ENCODE results near the gene PADI3. TPM values are rescaled to one million over a fixed set of nuclear protein-coding genes. Genes with fewer than 3 reads are reported as not detected.

The PADI3 gene
- total RNA-seq, 1 experiment from 2014 or later: 2.5 TPM

DNA sequence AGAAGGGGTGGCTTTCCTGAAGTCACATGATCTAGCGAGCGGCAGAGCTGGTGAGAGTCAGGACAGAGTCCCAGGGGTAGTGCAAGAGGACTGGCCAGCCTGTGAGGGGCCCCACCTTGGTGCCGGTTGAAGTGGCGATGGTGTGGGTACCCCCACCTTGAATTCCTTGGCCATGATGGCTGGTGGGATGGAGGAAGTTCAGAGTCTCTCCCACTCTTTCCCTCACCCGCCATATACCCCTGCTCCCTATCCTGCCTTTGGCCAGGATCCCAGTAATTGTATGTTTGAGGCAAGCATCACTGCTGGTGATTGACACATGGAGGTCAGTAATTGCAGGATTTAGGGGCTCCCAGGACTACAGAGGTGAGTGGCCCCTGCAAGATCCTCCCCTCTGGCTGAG, 11.8 kb downstream of the PADI3 start:
- Histone ChIP-seq H2AK5ac (ENCODE audit: insufficient read length, low read length) (no peak overlapping the region), H3K23ac (ENCODE audit: insufficient read length, low read depth, low read length) (no peak overlapping the region), H3K56ac (ENCODE audit: insufficient read length, low read depth, low read length) (no peak overlapping the region), H2BK20ac (ENCODE audit: low read depth, low read length, poor library complexity, severe bottlenecking) (no peak overlapping the region), H2BK120ac (ENCODE audit: low read depth, low read length, poor library complexity, severe bottlenecking) (no peak overlapping the region), H3K4me1 (ENCODE audit: insufficient read depth, low read length) (no peaks in the 10 kb centered on the region), H3K18ac (ENCODE audit: insufficient read length, low read depth, low read length) (no peak overlapping the region), H4K5ac (ENCODE audit: insufficient read length, low read depth, low read length) (no peak overlapping the region), H3K79me1 (ENCODE audit: insufficient read depth, low read depth, low read length, poor library complexity, severe bottlenecking) (no peaks in the 10 kb centered on the region), H4K8ac (replicated peaks; ENCODE audit: insufficient read length, low read depth, low read length) (no peak overlapping the region), H3K23me2 (ENCODE audit: insufficient read length, low read depth, low read length, poor library complexity, severe bottlenecking) (no peaks in the 10 kb centered on the region), H2BK12ac (ENCODE audit: insufficient read length, low read depth, low read length) (no peak overlapping the region), H3K4ac (ENCODE audit: low read depth, low read length) (no peak overlapping the region), H2AFZ (ENCODE audit: low read length) (no peak overlapping the region), H3K14ac (ENCODE audit: insufficient read depth, low read length) (no peak overlapping the region; the same call in 1 of the 2 replicates), H2BK5ac (ENCODE audit: insufficient read length, low read length) (no peak overlapping the region), H3K9me3 (ENCODE audit: control insufficient read depth, low read depth, low read length) (no peaks in the 10 kb centered on the region), H3T11ph (ENCODE audit: low read length) (no peak overlapping the region), H3K27me3 (ENCODE audit: insufficient read depth, low read length) (no peaks in the 10 kb centered on the region), H3K27ac (ENCODE audit: insufficient read length, low read depth, low read length) (no peak overlapping the region), H4K20me1 (ENCODE audit: control insufficient read depth, insufficient read depth, insufficient read length) (no peaks in the 10 kb centered on the region), H3K79me2 (ENCODE audit: insufficient read depth, low read length) (no peaks in the 10 kb centered on the region), H2BK15ac (ENCODE audit: low read depth, low read length) (no peak overlapping the region), H4K91ac (ENCODE audit: insufficient read length, low read depth, low read length) (no peak overlapping the region), H3K9ac (ENCODE audit: extremely low read depth, insufficient read length, low read length) (no peak overlapping the region), H3K4me2 (ENCODE audit: insufficient read depth, insufficient read length, low read length) (no peak overlapping the region)
- Mint-ChIP-seq H3K9me3 (peaks cover 4 to 5% of the 10 kb centered on the region in 2 experiments; a peak in 4 of 5 replicates), H3K27me3 (ENCODE audit: low read depth) (no peaks in the 10 kb centered on the region), H3K27ac (no peak overlapping the region), H3K4me3 (no peak overlapping the region), H3K4me1 (peaks cover 0 to 6% of the 10 kb centered on the region in 2 experiments; a peak in 2 of 4 replicates), H3K36me3 (ENCODE audit: insufficient read depth in 1 of 3, low read depth in 3 of 3) (peaks cover 0 to 5% (median 0%) of the 10 kb centered on the region in 3 experiments; a peak in 2 of 7 replicates)
- DNase-seq: no peak
- no peak for TF ChIP-seq CTCF (conservative IDR thresholded peaks at IDR 0.05)
- no CpG with 5 or more reads among the region's 5 CpGs for WGBS (ENCODE audit: extremely low coverage, insufficient read length, low lambda C conversion rate)

All from H9 (cell line).